EL (cell line): ENCODE measurements around the gene GALNT11.

Source experiments
- DNase-seq: peaks from one replicate; pipeline ENCODE4 v3.0.0-alpha.2; 2016

Gene GALNT11

GRCh38 chr7:152158801-152159587 is 133.5 kb downstream of the GALNT11 start:
- no peak for DNase-seq

DNA sequence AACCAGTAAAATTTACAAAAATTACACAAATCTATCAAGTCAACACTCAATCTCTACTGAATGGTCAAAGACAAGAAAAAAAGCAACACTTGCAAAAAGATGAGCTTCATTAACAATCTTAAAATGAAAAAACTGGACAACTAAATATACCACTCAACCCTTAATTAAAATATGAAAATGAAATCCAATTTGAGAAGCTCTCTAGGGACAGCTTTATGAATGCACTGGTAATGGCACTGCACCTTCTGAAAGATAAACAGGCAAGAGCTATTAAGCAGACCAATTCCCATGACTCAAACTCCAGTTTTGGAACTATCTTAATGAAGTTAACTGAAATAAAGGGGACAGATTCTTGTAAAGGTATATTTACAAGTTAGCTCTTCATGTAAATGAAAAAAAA is 135.7 kb downstream of the GALNT11 start:
- no peak for DNase-seq

DNA sequence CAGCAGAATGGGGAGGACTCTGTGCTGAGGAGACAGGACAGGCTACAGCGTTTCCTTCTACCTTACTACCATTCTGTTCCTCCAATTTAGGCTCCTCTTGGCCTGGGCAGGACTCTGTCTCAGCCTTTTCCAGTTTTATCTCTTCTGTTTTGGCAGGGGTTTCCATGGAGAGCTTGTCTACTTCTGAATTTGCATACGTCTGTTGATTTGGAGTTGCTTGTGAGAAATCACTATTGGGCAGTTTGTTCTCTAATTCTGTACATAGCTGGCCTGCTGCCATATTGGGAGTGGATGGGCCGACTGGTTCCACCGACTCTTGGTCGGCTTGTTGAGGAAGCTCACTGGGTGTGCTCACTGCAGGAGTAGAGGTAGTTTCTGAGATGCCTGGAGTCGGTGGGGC is 136.8 kb downstream of the GALNT11 start:
- DNase-seq, result no peak
